Amniotic stem cell (primary cell): ENCODE results near the gene MYOC.
"Not testable (repeated sequence)": the region's sequence is repeated elsewhere in the genome, so short reads cannot be mapped to it uniquely, and the experiment has no call there.

Experiments
- DNase-seq: peaks from one replicate; lab custom pipeline; 2025; lab: John Stamatoyannopoulos, UW

Gene MYOC

DNA sequence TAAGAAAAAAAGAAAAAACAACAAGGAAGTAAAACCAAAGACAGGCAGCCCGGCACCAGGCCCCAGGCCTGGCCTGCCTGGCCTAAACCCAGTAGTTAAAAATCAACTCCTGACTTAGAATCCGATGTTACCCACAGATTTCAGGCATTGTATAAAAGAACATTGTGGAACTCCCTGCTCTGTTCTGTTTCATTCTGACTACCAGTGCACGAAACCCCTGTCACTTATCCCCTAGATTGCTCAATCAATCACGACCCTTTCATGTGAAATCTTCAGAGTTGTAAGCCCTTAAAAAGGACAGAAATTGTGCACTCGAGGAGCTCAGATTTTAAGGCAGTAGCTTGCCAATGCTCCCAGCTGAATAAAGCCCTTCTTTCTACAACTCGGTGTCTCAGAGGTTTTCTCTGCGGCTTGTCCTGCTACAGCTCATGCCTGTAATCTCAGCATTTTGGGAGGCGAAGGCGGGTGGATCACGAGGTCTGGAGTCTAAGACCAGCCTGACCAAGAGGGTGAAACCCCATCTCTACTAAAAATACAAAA lies 46.0 kb downstream of the MYOC start:
- no peak for DNase-seq

DNA sequence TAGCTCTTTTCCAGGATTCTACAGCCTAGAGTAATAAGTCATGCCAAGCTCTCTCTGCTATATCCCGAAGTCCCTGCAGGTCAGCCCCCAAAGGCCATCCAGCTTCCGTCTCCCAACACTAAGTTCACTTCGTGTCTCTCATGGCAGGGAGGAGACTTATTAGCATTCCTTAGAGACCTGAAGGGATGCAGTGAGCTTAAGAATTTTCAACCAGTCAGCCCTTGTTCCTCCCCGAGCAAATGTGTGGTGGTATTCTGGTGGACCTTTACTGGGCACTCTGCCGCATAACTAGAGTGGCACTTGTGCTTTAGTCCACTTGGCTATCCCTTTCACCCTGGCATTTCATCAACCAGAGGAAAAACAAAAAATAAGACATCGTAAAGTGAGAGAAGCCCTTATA lies 49.4 kb downstream of the MYOC start:
- not testable (repeated sequence) for DNase-seq

DNA sequence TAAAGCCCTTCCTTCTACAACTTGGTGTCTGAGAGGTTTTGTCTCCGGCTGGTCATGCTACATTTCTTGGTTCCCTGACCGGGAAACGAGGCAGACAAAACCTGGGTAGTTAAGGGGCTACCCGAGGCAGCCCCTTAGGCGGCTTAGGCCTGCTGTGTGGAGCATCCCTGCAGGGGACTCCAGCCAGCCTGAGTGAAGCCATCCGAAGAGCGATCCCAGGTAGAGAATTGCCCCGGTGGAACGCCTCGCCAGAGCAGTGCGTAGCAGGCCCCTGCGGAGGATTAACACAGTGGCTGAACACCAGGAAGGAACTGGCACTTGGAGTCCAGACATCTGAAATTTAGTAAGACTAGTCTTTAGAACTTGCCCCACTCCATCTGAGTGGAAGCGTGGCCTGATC lies 51.6 kb downstream of the MYOC start:
- DNase-seq = no peak

DNA sequence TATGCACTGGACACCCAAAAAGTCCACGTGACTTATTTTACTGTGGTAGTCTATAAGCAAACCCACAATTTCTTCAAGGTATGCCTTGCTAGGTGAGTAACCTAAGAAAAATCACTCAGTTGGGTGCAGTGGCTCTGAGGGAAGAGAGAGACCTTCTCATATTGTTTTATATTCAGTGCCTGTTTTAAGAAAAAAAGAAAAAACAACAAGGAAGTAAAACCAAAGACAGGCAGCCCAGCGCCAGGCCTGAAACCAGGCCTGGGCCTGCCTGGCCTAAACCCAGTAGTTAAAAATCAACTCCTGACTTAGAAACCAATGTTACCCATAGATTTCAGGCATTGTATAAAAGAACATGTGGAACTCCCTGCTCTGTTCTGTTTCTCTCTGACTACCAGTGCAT lies 52.2 kb downstream of the MYOC start:
- DNase-seq = not testable (repeated sequence)

DNA sequence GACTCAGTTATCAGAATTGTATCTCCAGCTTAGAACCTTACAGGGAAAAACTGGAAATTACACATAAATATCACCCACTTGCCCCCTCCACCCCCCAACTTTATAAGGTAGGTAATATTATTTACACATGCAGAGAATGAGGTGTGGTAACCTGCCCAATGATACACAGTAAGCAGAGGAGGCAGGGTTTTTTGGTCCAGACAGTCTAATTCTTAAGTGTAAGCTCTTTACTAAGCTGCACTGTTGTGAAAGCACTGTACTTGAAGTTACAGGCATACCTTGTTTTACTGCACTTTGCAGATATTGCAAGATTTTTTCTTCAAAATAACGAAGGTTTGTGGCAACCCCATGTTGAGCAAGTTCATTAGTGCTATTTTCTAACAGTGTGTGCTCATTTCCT lies 55.3 kb downstream of the MYOC start:
- DNase-seq = no peak

DNA sequence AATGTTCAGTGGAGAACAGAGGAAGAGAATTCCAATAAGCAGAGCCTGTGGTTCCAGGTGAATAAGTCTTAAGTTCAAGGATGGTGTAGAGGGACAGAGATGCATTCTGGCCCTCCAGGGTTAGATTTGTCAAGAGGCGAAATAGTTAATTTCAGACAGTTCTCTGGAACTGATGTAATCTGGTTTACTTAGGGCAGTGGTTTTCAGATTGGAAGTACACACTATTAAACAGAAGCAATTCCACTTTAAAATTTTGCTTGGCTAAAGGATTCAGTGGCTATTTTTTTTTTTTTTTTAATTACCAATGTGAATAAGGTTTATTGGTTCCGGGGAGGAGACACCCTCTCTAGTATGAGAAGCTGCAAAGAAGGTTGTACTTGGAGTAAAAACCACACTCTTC lies 55.8 kb downstream of the MYOC start:
- DNase-seq = no peak

DNA sequence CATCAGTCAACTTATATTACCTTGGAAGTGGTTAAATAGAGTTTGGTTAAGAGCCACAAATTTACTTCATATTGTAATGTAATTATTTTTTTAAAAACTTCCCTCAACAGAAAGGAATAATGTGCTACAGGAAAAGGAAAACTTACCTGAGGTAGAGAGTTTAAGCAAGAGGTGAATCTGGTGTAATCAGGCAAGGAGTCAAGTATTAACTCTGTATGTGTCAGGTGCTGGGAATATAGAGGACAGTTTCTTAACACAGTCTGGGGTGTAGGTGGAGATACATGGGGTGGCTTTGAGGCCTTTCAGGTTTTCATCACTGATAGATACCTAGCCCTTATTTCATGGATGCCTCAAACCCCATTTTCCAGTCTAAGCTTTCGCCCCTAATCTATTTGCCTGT lies 56.4 kb downstream of the MYOC start:
- no peak for DNase-seq

DNA sequence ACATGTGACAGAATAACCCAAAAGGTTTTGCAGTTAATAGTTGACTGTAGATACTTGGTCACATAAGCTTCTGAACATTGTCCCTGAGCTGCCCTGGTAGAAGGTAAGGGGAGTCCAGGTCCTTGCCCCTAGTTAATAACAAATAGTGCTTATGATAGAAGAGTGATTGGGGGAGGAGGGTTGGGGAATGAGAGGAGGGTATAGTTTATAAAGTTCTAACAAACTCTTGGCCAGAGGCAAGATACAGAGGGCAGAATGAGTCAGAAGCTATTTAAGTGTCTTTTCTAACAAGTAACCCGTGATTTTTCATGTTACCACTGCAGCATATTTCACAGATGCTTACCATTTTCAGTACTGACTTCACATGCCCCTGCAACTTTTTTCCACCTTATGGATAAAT lies 57.2 kb downstream of the MYOC start:
- DNase-seq = no peak

DNA sequence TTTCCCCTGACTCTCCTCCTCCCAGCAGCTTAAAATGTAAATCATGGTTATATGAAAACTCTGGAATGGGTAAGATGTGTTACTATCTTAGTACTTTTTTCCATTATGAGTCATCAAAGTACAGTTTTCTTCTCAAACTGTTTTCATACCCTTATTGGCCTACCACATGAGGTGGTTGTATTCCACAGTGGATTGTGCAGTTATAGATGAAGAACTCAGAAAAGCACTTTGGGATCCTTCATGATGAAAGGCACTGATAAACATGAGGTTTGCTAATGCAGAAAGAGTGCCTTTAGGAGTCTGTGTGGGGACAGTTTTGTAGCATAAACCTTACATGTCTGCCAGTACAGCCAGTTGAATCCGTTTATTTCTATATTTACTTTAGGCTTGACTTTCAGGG lies 62.5 kb downstream of the MYOC start:
- DNase-seq = no peak

DNA sequence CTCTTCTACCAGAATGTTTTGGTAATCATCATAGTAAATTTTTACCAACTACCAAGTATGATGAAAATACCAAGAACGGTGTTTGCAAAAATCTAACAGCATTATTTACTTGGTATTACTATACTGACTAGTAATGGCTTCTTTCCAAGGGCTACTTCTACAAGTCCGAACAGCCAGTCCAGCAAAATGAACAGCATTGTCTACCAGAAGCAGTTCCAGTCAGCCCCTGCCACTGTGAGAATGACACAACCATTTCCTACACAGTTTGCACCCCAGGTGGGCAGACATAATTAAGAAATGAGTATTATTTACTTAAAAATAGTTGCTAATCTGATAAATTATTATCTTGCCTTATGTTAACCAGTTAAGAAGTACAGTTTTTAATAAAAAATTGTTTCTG lies 64.3 kb downstream of the MYOC start:
- no peak for DNase-seq

DNA sequence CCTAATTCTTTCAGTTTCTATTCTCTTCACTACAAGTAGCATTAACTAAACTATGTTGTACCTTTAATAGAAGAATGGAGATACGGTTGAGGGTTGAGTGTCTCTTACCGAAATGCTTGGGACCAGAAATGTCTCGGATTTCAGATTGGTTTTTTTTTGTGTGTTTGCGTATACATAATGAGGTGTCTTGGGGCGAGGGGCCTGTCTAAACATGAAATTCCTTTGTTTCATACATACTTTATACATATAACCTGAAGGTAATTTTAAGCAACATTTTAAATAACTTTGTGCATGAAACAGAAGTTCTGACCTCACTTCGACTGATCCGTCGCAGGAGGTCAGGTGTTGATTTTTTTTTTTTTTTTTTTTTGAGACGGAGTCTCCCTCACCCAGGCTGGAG lies 66.8 kb downstream of the MYOC start:
- DNase-seq = no peak
